Right kidney (tissue), 9 donors: Measurements from ENCODE around the gene POMT2.
A peak's percentile ranks its signal among the peaks of the same experiment; 100 is the strongest.
"Not testable (repeated sequence)": the region's sequence is repeated elsewhere in the genome, so short reads cannot be mapped to it uniquely, and the experiment has no call there.

Experiments
- DNase-seq: peaks from one replicate; pipeline ENCODE4 v3.0.0-alpha.2; 2016
- long read RNA-seq, 8 donors: transcript quantifications; one replicate each; lab custom pipeline, GENCODE V29; 2026

POMT2 gene, protein sequence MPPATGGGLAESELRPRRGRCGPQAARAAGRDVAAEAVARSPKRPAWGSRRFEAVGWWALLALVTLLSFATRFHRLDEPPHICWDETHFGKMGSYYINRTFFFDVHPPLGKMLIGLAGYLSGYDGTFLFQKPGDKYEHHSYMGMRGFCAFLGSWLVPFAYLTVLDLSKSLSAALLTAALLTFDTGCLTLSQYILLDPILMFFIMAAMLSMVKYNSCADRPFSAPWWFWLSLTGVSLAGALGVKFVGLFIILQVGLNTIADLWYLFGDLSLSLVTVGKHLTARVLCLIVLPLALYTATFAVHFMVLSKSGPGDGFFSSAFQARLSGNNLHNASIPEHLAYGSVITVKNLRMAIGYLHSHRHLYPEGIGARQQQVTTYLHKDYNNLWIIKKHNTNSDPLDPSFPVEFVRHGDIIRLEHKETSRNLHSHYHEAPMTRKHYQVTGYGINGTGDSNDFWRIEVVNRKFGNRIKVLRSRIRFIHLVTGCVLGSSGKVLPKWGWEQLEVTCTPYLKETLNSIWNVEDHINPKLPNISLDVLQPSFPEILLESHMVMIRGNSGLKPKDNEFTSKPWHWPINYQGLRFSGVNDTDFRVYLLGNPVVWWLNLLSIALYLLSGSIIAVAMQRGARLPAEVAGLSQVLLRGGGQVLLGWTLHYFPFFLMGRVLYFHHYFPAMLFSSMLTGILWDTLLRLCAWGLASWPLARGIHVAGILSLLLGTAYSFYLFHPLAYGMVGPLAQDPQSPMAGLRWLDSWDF
- long read RNA-seq, donor 1, full-length matches to known transcripts, result 3 of 36 reads
- long read RNA-seq, donor 1, partial matches to known transcripts, result 14 of 36 reads
- long read RNA-seq, donor 1, other reads (novel, unspliced or antisense), result 19 of 36 reads
- long read RNA-seq, donor 2, full-length matches to known transcripts, result 1 of 1 reads
- long read RNA-seq, donor 2, partial matches to known transcripts, result 0 of 1 reads
- long read RNA-seq, donor 2, other reads (novel, unspliced or antisense), result 0 of 1 reads
- long read RNA-seq, donor 3, full-length matches to known transcripts, result 1 of 1 reads
- long read RNA-seq, donor 3, partial matches to known transcripts, result 0 of 1 reads
- long read RNA-seq, donor 3, other reads (novel, unspliced or antisense), result 0 of 1 reads
- long read RNA-seq, donor 4, full-length matches to known transcripts, result 2 of 2 reads
- long read RNA-seq, donor 4, partial matches to known transcripts, result 0 of 2 reads
- long read RNA-seq, donor 4, other reads (novel, unspliced or antisense), result 0 of 2 reads
- long read RNA-seq, donor 5, full-length matches to known transcripts, result 3 of 3 reads
- long read RNA-seq, donor 5, partial matches to known transcripts, result 0 of 3 reads
- long read RNA-seq, donor 5, other reads (novel, unspliced or antisense), result 0 of 3 reads
- long read RNA-seq, donor 6, partial matches to known transcripts, result 20 of 35 reads
- long read RNA-seq, donor 6, other reads (novel, unspliced or antisense), result 14 of 35 reads
- long read RNA-seq, donor 7, result 0 reads
- long read RNA-seq, donor 8, full-length matches to known transcripts, result 5 of 5 reads
- long read RNA-seq, donor 8, partial matches to known transcripts, result 0 of 5 reads
- long read RNA-seq, donor 8, other reads (novel, unspliced or antisense), result 0 of 5 reads

DNA sequence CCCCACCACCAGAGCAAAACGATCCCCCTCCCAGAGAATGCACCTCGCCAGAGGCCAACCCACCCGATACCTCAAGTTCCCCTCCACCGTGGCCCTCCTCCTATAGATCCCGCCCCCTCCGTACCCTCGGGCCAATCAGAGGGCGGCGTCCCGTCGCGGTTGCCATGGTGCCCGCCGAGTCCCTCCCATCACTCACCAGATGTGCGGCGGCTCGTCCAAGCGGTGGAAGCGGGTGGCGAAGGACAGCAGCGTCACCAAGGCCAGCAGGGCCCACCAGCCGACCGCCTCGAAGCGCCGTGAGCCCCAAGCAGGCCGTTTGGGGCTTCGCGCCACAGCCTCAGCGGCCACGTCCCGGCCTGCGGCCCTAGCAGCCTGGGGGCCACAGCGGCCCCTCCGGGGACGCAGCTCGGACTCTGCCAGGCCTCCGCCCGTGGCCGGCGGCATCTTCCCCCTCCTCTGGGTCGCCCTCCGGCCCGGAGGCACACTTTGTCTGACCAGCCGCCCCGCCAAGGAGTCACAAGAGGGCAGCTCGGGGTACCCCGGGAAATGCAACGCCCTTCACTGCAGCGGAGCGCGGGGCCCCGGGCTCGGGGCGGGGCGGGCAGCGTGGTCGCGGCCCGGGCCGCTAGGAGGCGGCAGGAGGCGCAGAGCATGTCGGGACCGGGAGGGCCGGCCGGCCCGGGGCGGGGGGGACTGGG, at the start of gene POMT2:
POMT2 (minus strand) TSS at position 646 of the 698 bp plus-strand sequence; CDS start at position 444, 202 bp downstream.
- peak; percentile 99 for DNase-seq

DNA sequence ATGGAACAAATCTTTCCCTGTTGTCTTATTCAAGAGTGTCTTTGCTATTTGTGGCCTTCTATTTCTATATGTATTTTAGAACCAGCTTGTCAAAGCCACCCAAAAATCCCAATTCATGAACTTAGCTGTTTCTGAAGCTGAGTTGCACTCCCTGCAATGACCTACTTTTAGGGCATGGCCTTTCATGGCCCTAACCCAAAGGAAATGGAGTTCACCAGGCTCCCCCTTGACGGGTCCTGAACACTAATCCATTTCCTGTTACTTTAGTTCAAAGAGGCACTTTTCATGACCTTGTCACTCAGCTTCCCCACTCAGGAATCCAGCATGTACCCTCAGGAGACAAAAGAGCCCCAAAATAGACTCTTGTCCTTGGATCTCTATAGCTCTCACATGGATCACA, 48.6 kb upstream of the POMT2 start:
- DNase-seq, result no peak

DNA sequence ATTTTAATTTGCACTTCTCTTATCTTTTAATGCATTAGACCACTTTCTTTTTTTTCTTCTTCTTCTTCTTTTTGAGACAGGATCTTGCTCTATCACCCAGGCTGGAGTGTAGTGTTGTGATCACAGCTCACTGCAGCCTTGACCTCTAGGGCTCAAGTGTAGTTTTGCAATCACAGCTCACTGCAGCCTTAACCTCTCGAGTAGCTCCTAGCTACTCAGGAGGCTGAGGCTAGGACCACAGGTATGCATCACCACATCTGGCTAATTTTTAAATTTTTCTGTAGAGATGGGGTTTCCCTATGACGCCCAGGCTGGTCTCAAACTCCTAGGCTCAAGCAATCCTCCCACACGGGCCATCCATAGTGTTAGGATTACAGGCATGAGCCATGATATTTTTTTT, 43.5 kb upstream of the POMT2 start:
- DNase-seq, result no peak

DNA sequence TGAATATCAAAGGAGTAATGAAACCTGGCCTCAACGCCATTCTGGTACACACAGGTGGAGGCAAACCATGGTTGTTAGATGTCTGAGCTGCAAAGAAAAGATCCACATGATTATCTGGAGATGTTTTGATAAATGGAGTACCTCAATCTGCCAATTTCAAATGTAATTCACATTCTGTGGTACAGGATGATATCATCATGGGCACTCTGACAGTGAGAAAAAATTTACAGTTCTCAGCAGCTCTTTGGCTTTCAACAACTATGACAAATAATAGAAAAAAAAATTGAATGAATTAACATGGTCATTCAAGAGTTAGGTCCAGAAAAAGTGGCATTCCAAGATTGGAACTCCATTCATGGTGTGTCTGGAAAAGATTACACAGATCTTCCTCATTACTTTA, 38.9 kb upstream of the POMT2 start:
- DNase-seq, result no peak

DNA sequence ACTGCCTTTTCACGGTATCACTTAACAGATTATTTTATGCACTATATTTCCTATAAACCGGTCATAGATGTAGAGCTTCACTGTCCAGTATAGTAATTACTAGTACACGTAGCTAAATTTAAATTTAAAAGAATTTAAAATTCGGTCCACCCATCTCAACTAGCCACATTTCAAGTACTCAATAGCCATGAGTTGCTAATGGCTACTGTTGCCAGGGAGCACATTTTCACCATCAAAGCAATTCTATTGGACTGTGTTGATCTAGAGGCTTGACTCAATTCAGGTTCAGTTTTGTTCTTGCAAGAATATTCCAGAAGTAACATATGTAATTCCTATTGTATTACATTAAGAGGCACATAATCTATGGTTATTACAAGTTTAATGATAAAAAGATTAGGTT, 36.2 kb upstream of the POMT2 start:
- DNase-seq, result no peak

DNA sequence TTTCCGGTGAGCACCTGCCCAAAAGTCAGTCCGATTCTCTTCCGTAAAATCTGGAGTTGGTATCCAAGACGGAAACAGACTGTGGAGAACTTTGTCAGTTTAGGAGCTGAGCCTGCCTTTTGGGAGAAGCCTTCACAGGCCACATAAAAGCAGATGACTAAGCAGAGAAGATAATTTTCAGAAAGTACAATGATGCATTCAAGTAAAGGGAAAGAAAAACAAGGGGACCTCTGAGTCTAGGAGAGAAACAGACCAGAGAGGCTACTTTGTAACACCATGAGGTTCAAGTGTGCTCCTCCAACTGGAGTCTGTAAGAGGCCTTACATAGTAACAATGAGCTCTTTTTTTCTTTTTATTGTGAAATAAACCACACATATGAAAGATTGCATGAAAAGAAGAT, 35.1 kb upstream of the POMT2 start:
- no peak for DNase-seq

DNA sequence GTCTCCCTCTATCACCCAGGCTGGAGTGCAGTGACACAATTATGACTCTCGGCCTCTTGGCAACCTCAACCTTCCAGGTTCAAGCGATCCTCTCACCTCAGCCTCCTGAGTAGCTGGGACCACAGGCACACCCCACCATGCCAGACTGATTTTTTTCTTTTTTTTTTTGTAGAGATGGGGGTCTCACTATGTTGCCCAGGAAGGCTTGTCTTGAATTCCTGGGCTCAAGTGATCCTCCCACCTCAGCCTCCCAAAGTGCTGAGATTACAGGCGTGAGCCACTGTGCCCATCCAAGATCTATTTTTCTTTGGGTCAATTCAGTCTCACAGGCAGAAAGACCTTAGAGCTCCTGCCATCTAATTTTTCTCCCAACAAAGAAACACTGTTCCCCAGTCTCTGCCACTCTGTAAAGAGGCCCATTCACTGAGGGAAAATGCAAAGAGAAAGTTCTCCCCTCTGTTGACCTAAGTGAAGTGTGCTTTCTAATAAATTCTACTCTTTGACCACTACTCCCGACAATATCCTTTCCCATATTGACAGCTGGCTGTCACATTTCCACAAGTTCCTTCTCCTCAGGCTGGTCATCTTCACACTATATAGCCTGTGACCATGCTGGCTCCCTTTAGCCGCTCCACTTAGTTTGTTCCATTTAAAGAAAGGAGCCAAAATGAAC, 32.9 kb upstream of the POMT2 start:
- no peak for DNase-seq

DNA sequence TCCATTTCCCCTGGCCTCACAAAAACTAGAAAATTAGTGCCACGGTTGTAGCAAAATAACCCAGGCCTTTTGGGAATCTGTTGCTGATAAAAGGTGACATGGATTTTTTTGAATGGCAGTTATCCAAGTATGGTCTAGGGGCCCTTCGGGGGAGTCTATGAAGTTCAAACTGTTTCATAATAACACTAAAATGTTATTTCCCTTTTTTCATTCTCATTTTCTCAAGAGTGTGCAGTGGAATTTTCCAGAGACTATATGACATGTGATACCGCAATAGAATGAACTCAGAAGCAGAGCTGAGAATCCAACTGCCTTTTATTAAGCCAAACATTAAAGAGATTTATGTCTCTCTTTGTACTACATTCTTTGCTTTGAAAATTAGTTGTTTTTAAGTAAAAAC, 27.1 kb upstream of the POMT2 start:
- no peak for DNase-seq

DNA sequence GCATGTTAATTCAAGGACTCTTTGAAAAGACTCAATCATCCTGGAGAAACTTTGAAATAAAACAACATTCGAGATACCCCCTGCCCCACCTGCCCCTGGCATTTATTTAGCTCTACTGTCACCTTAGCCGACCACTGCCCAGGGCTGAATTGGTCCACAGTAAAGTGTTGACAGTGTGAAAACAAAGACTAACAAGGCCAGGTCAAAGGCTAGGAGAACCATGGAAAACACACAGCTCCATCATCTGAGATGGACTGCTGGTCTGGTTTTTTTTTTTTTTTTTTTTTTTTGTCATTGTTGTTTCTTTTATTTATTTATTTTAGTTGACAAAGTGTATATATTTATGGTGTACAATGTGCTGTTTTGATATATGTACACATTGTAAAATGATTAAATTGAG, 25.8 kb upstream of the POMT2 start:
- DNase-seq, result no peak

DNA sequence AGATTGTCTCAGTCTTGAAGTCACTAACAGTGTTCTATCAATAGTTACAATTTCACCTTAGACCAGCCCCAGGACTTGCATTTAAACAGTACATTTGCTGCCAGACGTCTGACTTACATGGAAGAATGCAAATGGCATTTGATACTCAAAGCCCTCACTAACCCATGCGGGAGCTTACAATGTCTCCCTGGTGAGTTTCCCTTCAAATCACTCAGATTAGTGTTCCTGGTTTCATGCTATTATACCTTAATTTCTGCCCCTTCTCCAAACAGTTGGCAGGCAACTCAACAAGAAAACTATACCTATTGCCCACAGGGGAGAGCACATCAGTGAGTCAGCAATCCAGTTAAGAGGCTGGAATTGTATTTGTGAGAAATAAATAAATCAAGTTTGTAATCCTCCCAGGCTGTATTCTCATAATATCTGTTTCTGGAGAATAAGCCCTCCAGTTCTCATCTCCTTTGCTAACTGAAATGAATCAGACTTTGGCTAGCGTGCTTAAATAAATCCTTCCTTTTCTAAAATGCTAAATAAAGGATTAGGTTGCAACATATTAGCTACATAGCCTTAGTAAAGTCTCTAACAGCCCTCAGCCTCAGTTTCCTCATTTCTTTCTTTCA, 23.8 kb upstream of the POMT2 start:
- DNase-seq, result no peak

DNA sequence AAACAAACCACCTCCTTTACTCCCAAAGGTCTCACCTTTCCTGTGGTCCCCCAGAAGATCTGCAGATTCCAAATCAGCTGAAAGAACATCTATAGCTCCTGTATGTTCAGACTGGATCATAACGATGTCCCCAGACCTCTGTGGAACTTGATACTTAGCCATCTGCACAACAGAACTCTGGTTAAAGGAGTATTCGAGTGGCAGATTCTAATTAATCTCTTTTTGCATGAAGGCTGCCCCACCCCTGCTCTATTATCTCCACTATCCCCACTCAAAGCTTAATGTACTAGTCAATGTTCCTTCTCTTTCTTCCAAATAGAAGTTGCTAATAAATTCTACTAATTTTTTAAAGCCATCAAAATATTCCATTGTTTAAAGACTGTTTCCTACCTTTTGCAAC, 23.0 kb upstream of the POMT2 start:
- DNase-seq, result no peak

DNA sequence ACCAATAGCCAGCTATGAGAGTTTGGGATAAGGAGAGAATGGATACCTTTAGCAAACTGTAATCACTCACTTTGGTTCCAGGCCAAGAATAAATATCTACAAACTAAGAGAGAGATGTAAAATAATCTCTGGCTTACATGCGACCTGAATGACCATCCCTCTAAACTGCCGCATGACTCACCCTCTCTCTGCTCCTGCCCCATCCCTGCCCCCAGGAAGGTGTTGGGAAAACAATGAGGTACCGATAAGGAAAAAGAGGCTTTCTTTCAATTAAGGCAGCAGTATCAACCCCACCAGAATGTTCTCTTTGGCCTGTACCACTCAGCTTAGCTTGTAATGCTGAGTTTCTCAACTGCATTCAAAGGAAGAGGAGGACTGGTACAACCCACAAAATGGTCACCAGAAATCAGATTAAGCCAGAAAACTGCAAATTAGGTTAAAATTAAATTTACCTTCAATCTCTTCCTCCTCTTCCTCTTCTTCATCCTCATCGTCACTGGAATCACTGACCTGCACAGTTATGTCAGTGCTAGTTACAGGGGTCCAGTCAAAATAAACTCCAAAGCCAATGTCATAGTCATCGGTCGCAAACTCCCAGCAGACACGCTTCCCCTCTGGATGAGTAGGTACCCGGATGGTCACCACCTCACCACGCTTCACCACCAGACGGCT, 22.2 kb upstream of the POMT2 start:
- DNase-seq, result no peak

DNA sequence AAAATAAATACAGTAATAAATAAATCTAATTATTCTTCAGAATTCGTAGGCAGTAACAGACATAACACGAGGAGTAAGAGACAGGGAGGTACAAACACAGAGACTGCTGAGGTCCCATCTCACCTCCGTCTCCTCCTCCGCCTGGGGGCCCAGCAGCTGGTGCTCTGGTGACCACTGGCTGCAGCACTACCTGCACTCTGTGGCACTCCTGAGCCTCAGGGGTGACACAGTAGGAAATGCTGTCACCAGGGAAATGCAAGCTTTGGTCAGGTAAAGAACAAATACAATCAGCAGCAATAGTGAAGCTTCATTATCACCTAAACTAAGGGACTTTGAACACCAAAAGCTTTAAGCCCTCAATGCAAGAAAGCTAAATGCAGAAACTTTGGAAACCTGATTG, 19.7 kb upstream of the POMT2 start:
- no peak for DNase-seq

DNA sequence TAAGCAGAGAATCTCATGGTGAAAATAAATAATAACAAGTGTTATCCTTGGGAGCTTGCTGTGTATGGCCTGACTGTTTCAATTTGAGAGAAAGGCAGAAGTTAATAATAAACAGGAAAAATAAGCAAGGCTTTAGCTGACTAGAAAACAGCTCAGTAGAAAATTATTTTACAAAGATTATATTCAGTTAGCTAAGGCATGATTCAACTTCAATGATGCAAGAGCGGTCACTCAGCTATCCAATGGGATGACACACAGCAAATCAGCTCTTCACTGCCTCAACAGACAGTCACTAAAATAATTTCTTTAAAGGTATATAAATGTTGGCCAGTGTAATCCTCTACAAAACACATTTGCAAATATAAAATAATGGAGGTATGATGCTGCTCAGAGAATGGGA, 18.7 kb upstream of the POMT2 start:
- DNase-seq, result no peak

DNA sequence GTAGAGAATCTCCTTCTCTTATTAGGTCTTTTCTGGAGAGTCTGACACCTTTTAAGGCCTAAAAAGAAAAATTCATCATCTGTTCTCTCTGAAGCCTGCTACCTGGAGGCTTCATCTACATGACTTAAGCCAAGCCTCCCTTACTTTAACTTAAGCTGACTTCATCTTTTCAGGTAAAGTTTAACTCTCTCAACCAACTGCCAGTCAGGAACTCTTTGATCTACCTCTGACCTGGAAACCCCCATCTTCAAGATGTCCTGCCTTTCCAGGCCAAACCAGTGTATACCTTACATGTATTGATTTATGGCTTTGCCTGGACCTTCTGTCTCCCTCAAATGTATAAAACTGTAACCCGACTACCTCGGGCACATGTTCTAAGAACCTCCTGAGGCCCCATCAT, 17.6 kb upstream of the POMT2 start:
- no peak for DNase-seq

DNA sequence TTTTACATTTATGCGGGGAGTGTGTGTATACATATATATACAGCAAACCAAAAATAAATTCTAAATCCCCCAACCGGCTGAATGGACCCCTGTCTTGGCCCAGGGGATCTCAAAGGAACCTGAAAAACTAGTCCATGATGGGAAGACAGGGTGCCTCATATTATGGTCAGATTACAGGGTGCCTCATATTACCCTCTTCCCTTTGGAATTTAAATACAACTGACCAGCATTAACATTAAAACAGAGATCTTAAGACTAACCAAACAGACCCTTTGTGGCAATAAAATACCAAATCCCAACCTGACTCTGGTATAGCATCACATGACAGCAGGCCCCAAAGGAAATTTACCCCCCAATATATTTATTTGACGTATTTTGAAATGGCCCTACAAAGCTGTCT, 17.2 kb upstream of the POMT2 start:
- no peak for DNase-seq

DNA sequence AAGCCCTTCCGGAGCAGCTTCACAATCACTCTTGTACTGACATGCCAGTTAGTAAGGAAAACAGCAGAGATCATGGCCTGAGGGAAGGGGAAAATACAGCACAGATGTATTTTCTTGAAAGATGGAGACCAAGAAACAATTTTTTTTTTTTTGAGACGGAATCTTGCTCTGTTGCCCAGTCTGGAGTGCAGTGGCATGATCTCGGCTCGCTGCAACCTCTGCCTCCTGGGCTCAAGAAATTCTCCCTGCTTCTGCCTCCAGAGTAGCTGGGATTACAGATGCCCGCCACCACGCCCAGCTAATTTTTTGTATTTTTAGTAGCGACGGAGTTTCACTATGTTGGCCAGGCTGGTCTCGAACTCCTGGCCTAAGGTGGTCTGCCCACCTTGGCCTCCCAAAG, 16.6 kb upstream of the POMT2 start:
- not testable (repeated sequence) for DNase-seq

DNA sequence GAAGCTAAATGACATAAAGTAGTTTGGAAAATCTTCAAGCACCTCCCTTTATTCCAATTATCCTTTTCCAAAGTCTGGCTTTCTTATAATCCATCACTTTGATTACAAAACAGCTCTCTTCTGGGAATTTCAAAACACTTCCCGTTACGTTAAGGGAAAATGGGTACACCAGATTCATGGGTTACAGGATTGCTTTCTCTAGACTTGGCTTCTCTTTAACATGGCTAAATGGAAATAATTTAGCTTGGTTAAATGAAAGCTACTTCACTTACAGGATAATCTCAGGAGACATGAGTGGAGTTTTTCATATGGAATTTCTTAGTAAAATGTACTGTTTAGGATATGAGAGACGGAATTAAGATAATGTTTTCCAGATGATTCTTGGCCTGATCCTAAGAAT, 14.9 kb upstream of the POMT2 start:
- DNase-seq, result no peak

DNA sequence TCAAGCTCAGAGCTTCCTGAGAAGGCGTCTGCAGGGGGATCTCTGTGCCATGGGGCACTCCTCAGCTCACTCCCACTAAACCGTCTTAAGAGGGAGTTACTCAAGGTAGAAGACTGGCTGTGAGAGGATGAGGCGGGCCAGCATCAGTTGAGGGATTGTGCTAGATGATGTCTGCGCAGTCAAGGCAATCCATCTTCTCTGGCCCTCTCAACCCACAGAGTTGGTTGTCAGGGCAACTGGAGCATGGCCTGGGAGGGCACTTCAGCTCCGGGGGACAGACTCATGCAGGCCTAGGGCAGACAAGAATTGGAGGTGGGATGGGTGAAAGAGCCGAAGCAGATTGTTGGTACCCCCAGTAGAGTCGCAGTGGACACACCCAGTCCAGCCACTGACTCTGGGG, 9.2 kb upstream of the POMT2 start:
- DNase-seq, result no peak

DNA sequence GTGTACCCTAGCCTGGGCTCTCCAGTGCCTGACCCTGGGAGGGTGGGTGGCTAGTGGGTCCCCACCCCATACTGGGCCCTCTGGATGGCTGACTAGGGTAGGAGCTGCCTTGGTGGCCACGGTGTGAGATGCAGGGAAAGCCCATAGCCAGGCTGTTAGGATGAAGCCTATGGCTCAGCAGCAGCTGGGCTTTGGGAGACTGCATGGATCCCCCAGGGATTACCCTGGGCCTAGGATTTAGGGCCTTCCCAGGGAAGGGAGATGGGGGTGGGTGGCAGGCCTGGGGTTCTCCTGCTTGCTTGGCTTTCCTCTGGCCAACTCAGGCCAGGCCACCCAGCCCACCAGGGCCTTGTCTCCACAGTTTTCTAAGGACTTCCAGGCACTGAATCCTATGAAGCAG, 6.4 kb upstream of the POMT2 start:
- no peak for DNase-seq
